Activated CD4-positive, alpha-beta T cell treated with anti-CD3 and anti-CD28 coated beads, Interleukin-2, amount 50 U/mL, for 48 hours (primary cell): ENCODE results near the gene TLR4.
A peak's percentile ranks its signal among the peaks of the same experiment; 100 is the strongest.

Experiments
- DNase-seq, 2 experiments: peaks; one replicate each; pipeline ENCODE4 v3.0.0-alpha.2; 2020

The TLR4 gene

GRCh38 chr9:117704024-117704575 lies at the start of gene TLR4:
TLR4 (plus strand) TSS chr9:117704403; CDS start chr9:117704473, 70 bp downstream.
- DNase-seq = no peak

- DNase-seq = no peak
Observed at GRCh38 chr9:117656002-117656401, 48.2 kb upstream of the TLR4 start.

- DNase-seq = no peak
Observed at GRCh38 chr9:117662651-117663050, 41.6 kb upstream of the TLR4 start.

- no peak for DNase-seq
Observed at GRCh38 chr9:117664419-117664818, 39.8 kb upstream of the TLR4 start.

- DNase-seq = no peak
Observed at GRCh38 chr9:117665601-117666385, 38.4 kb upstream of the TLR4 start.

GRCh38 chr9:117671468-117671867 lies 32.7 kb upstream of the TLR4 start:
- DNase-seq = no peak

- no peak for DNase-seq
Observed at GRCh38 chr9:117672369-117672768, 31.8 kb upstream of the TLR4 start.

GRCh38 chr9:117677572-117677971 lies 26.6 kb upstream of the TLR4 start:
- no peak for DNase-seq

- DNase-seq = no peak
Observed at GRCh38 chr9:117678871-117679270, 25.3 kb upstream of the TLR4 start.

GRCh38 chr9:117679416-117679815 lies 24.8 kb upstream of the TLR4 start:
- DNase-seq = no peak

GRCh38 chr9:117681888-117682287 lies 22.3 kb upstream of the TLR4 start:
- DNase-seq = no peak

- no peak for DNase-seq
Observed at GRCh38 chr9:117682955-117683710, 21.1 kb upstream of the TLR4 start.

GRCh38 chr9:117687532-117687931 lies 16.7 kb upstream of the TLR4 start:
- DNase-seq = no peak

- no peak for DNase-seq
Observed at GRCh38 chr9:117691367-117691766, 12.8 kb upstream of the TLR4 start.

GRCh38 chr9:117696154-117696553 lies 8.0 kb upstream of the TLR4 start:
- no peak for DNase-seq

- no peak for DNase-seq
Observed at GRCh38 chr9:117697046-117697445, 7.2 kb upstream of the TLR4 start.

GRCh38 chr9:117703537-117703936 lies 666 bp upstream of the TLR4 start:
- no peak for DNase-seq

GRCh38 chr9:117704597-117704996 lies 394 bp downstream of the TLR4 start:
- DNase-seq = no peak

- DNase-seq = no peak
Observed at GRCh38 chr9:117705386-117705785, 1.2 kb downstream of the TLR4 start.

- DNase-seq = no peak
Observed at GRCh38 chr9:117706421-117707116, 2.4 kb downstream of the TLR4 start.

GRCh38 chr9:117707561-117707960 lies 3.4 kb downstream of the TLR4 start:
- no peak for DNase-seq

- no peak for DNase-seq
Observed at GRCh38 chr9:117709936-117710335, 5.7 kb downstream of the TLR4 start.

- peak; percentile 5 to 7 for DNase-seq
Observed at GRCh38 chr9:117714282-117714681, 10.1 kb downstream of the TLR4 start.
